Activated naive CD8-positive, alpha-beta T cell treated with anti-CD3 and anti-CD28 coated beads, Interleukin-2, amount 10 ng/mL, durations not matched to agents 7 days and 5 days (primary cell): ENCODE results near the gene MYRIP. TPM values are rescaled to one million over a fixed set of nuclear protein-coding genes. Genes with fewer than 3 reads are reported as not detected.

Experiments used
- ATAC-seq: fragments of 150-1000 bp; cut with Tn5 transposase; one replicate; pipeline ENCODE4 v1.10.0; 2021; ENCODE audit warnings: low read depth, moderate library complexity
- POLR2A ChIA-PET: fragments of 350-600 bp; sonication (Branson Sonifier 250); formaldehyde crosslinking; loops from one replicate; lab custom pipeline; 2021; ENCODE audit warnings: antibody characterized with exemption; lab: Charles Lee
- DNase-seq: peaks from one replicate; pipeline ENCODE4 v3.0.0; 2021
- H3K27ac Mint-ChIP-seq: one replicate; pipeline ENCODE4 v1.8.0; 2022; ENCODE audit warnings: mild to moderate bottlenecking, mixed read lengths
- H3K27me3 Mint-ChIP-seq: one replicate; pipeline ENCODE4 v1.8.0; 2022; ENCODE audit warnings: mild to moderate bottlenecking, moderate library complexity, mixed read lengths
- H3K36me3 Mint-ChIP-seq: one replicate; pipeline ENCODE4 v1.8.0; 2021; ENCODE audit warnings: mild to moderate bottlenecking, mixed read lengths
- H3K4me1 Mint-ChIP-seq: one replicate; pipeline ENCODE4 v1.8.0; 2021; ENCODE audit warnings: mixed read lengths
- H3K4me3 Mint-ChIP-seq: one replicate; pipeline ENCODE4 v1.8.0; 2022; ENCODE audit warnings: mild to moderate bottlenecking, moderate library complexity, mixed read lengths
- H3K9me3 Mint-ChIP-seq: one replicate; pipeline ENCODE4 v1.8.0; 2021; ENCODE audit warnings: mixed read lengths
- total RNA-seq, 2 experiments: library from RNA; stranded (reverse); gene quantifications; one replicate each; pipeline ENCODE4 v1.2.3, GENCODE V29; 2021

MYRIP gene
- total RNA-seq, 2 experiments from 2014 or later = not detected

GRCh38 chr3:39896184-39896583 lies 86.8 kb downstream of the MYRIP start:
- Mint-ChIP-seq H3K27ac (no peak overlapping the region), H3K9me3 (no peaks in the 10 kb centered on the region), H3K4me3 (no peak overlapping the region), H3K36me3 (no peaks in the 10 kb centered on the region), H3K4me1 (no peaks in the 10 kb centered on the region), H3K27me3 (no peaks in the 10 kb centered on the region)
- no peak for ATAC-seq
- DNase-seq = no peak
- POLR2A ChIA-PET = no interaction called here

- Mint-ChIP-seq H3K9me3 (no peaks in the 10 kb centered on the region), H3K4me1 (no peaks in the 10 kb centered on the region), H3K27ac (no peak overlapping the region), H3K4me3 (no peak overlapping the region), H3K36me3 (no peaks in the 10 kb centered on the region), H3K27me3 (no peaks in the 10 kb centered on the region)
- POLR2A ChIA-PET = no interaction called here
- no peak for ATAC-seq
- DNase-seq = no peak
Observed at GRCh38 chr3:39900462-39901002, 91.1 kb downstream of the MYRIP start.

GRCh38 chr3:39903253-39903652 lies 93.8 kb downstream of the MYRIP start:
- Mint-ChIP-seq H3K4me3 (no peak overlapping the region), H3K36me3 (no peaks in the 10 kb centered on the region), H3K27me3 (no peaks in the 10 kb centered on the region), H3K9me3 (no peaks in the 10 kb centered on the region), H3K27ac (no peak overlapping the region), H3K4me1 (no peaks in the 10 kb centered on the region)
- ATAC-seq = no peak
- no peak for DNase-seq
- POLR2A ChIA-PET = no interaction called here

GRCh38 chr3:39905788-39906187 lies 96.4 kb downstream of the MYRIP start:
- ATAC-seq (no peak), DNase-seq (no peak)
- H3K4me1 Mint-ChIP-seq = no peaks in the 10 kb centered on the region
- no peaks in the 10 kb centered on the region for H3K9me3 Mint-ChIP-seq
- H3K36me3 Mint-ChIP-seq = no peaks in the 10 kb centered on the region
- no peaks in the 10 kb centered on the region for H3K27me3 Mint-ChIP-seq
- POLR2A ChIA-PET = no interaction called here
- no peak overlapping the region for H3K27ac Mint-ChIP-seq
- H3K4me3 Mint-ChIP-seq = no peak overlapping the region

- no peaks in the 10 kb centered on the region for H3K9me3 Mint-ChIP-seq
- ATAC-seq = no peak
- H3K4me1 Mint-ChIP-seq = no peaks in the 10 kb centered on the region
Observed at GRCh38 chr3:39907981-39908380, 98.6 kb downstream of the MYRIP start.

GRCh38 chr3:39910135-39910534 lies 100.7 kb downstream of the MYRIP start:
- H3K4me3 Mint-ChIP-seq = no peak overlapping the region
- ATAC-seq = no peak
- no peaks in the 10 kb centered on the region for H3K27me3 Mint-ChIP-seq
- no peaks in the 10 kb centered on the region for H3K9me3 Mint-ChIP-seq
- H3K4me1 Mint-ChIP-seq = no peaks in the 10 kb centered on the region
- DNase-seq = no peak
- no peak overlapping the region for H3K27ac Mint-ChIP-seq
- POLR2A ChIA-PET = no interaction called here
- no peaks in the 10 kb centered on the region for H3K36me3 Mint-ChIP-seq

More at GRCh38 chr3:39907981-39908380, 98.6 kb downstream of the MYRIP start:
- H3K27ac Mint-ChIP-seq = no peak overlapping the region
- POLR2A ChIA-PET = no interaction called here
- H3K27me3 Mint-ChIP-seq = no peaks in the 10 kb centered on the region
- no peaks in the 10 kb centered on the region for H3K36me3 Mint-ChIP-seq
- no peak for DNase-seq
- H3K4me3 Mint-ChIP-seq = no peak overlapping the region

GRCh38 chr3:39910826-39911464 lies 101.5 kb downstream of the MYRIP start:
- no peaks in the 10 kb centered on the region for H3K27me3 Mint-ChIP-seq
- ATAC-seq = no peak

GRCh38 chr3:39911465-39912309 lies 102.3 kb downstream of the MYRIP start:
- DNase-seq (no peak), ATAC-seq (no peak)
- H3K4me1 Mint-ChIP-seq = no peaks in the 10 kb centered on the region
- no peaks in the 10 kb centered on the region for H3K9me3 Mint-ChIP-seq
- H3K27me3 Mint-ChIP-seq = no peaks in the 10 kb centered on the region
- POLR2A ChIA-PET = no interaction called here
- H3K36me3 Mint-ChIP-seq = no peaks in the 10 kb centered on the region
- no peak overlapping the region for H3K4me3 Mint-ChIP-seq
- H3K27ac Mint-ChIP-seq = no peak overlapping the region

More at GRCh38 chr3:39910826-39911464, 101.5 kb downstream of the MYRIP start:
- Mint-ChIP-seq H3K4me3 (no peak overlapping the region), H3K4me1 (no peaks in the 10 kb centered on the region), H3K27ac (no peak overlapping the region), H3K36me3 (no peaks in the 10 kb centered on the region), H3K9me3 (no peaks in the 10 kb centered on the region)
- no peak for DNase-seq
- POLR2A ChIA-PET = no interaction called here

- DNase-seq = no peak
- Mint-ChIP-seq H3K27ac (no peak overlapping the region), H3K9me3 (no peaks in the 10 kb centered on the region), H3K4me3 (no peak overlapping the region), H3K27me3 (no peaks in the 10 kb centered on the region), H3K36me3 (no peaks in the 10 kb centered on the region), H3K4me1 (peaks cover 2% of the 10 kb centered on the region)
- ATAC-seq = no peak
- POLR2A ChIA-PET = no interaction called here
Observed at GRCh38 chr3:39915027-39915426, 105.6 kb downstream of the MYRIP start.

- peaks cover 2% of the 10 kb centered on the region for H3K4me1 Mint-ChIP-seq
- H3K27ac Mint-ChIP-seq = no peak overlapping the region
- H3K36me3 Mint-ChIP-seq = no peaks in the 10 kb centered on the region
- ATAC-seq (no peak), DNase-seq (no peak)
- POLR2A ChIA-PET = no interaction called here
- H3K9me3 Mint-ChIP-seq = no peaks in the 10 kb centered on the region
- H3K27me3 Mint-ChIP-seq = no peaks in the 10 kb centered on the region
- H3K4me3 Mint-ChIP-seq = no peak overlapping the region
Observed at GRCh38 chr3:39917065-39917773, 107.8 kb downstream of the MYRIP start.

GRCh38 chr3:39919281-39919680 lies 109.9 kb downstream of the MYRIP start:
- ATAC-seq (no peak), DNase-seq (no peak)
- no peak overlapping the region for H3K27ac Mint-ChIP-seq
- no peaks in the 10 kb centered on the region for H3K36me3 Mint-ChIP-seq
- H3K27me3 Mint-ChIP-seq = no peaks in the 10 kb centered on the region
- H3K4me3 Mint-ChIP-seq = no peak overlapping the region
- H3K4me1 Mint-ChIP-seq = peaks cover 2% of the 10 kb centered on the region
- POLR2A ChIA-PET = no interaction called here
- H3K9me3 Mint-ChIP-seq = no peaks in the 10 kb centered on the region

GRCh38 chr3:39920271-39920670 lies 110.9 kb downstream of the MYRIP start:
- no peak for DNase-seq
- no peak overlapping the region for H3K27ac Mint-ChIP-seq
- ATAC-seq = no peak
- POLR2A ChIA-PET = no interaction called here
- H3K27me3 Mint-ChIP-seq = no peaks in the 10 kb centered on the region
- H3K9me3 Mint-ChIP-seq = no peaks in the 10 kb centered on the region
- H3K4me1 Mint-ChIP-seq = peaks cover 2% of the 10 kb centered on the region
- H3K36me3 Mint-ChIP-seq = no peaks in the 10 kb centered on the region
- no peak overlapping the region for H3K4me3 Mint-ChIP-seq

GRCh38 chr3:39927479-39927878 lies 118.1 kb downstream of the MYRIP start:
- POLR2A ChIA-PET = no interaction called here
- no peaks in the 10 kb centered on the region for H3K36me3 Mint-ChIP-seq
- DNase-seq = no peak
- H3K27ac Mint-ChIP-seq = no peak overlapping the region
- no peaks in the 10 kb centered on the region for H3K9me3 Mint-ChIP-seq
- no peak overlapping the region for H3K4me3 Mint-ChIP-seq
- H3K27me3 Mint-ChIP-seq = peaks cover 7% of the 10 kb centered on the region
- H3K4me1 Mint-ChIP-seq = no peaks in the 10 kb centered on the region
- ATAC-seq = no peak
